Esophagus muscularis mucosa (tissue), 4 donors: ENCODE measurements around the gene GOLGA6B. TPM values are rescaled to one million over a fixed set of nuclear protein-coding genes. Genes with fewer than 3 reads are reported as not detected.
"Not testable (repeated sequence)": the region's sequence is repeated elsewhere in the genome, so short reads cannot be mapped to it uniquely, and the experiment has no call there.

Source experiments
- DNase-seq: peaks from one replicate; pipeline ENCODE4 v3.0.0-alpha.2; 2017; ENCODE audit errors: extremely low spot score
- H3K27ac ChIP-seq, 4 donors: fragments of 200-600 bp; sonication (generic); replicated peaks in 1 of 4; 1 replicate in 3 of 4; 2 replicates in 1 of 4; pipeline ENCODE4 v1.5.1; 2016 to 2019; ENCODE audit warnings: mild to moderate bottlenecking in 1 of 4
- H3K27me3 ChIP-seq, 4 donors: fragments of 200-600 bp; sonication (generic); one replicate each; pipeline versions ENCODE4 v1.5.1 to v1.6.0; 2016 to 2019
- H3K36me3 ChIP-seq, 4 donors: fragments of 200-600 bp; sonication (generic); one replicate each; pipeline ENCODE4 v1.5.1; 2016 to 2019
- H3K4me1 ChIP-seq, 4 donors: fragments of 200-600 bp; sonication (generic); one replicate each; pipeline ENCODE4 v1.5.1; 2016 to 2019
- H3K4me3 ChIP-seq, 4 donors: fragments of 200-600 bp; sonication (generic); 1 replicate in 2 of 4; 2 replicates in 2 of 4; pipeline ENCODE4 v1.5.1; 2016 to 2019; ENCODE audit warnings: mild to moderate bottlenecking in 4 of 4, moderate library complexity in 1 of 4
- H3K9me3 ChIP-seq, 4 donors: fragments of 200-600 bp; sonication (generic); 1 replicate in 3 of 4; 2 replicates in 1 of 4; pipeline ENCODE4 v1.5.1; 2016 to 2019
- EP300 ChIP-seq: sonication (generic); formaldehyde crosslinking; IDR thresholded peaks from one replicate; pipeline ENCODE4 v1.6.1; 2017; ENCODE audit warnings: antibody characterized with exemption
- POLR2A ChIP-seq: fragments of 450-650 bp; IDR thresholded peaks from one replicate; pipeline ENCODE4 v1.6.1; 2017; ENCODE audit warnings: antibody characterized with exemption, moderate library complexity, mild to moderate bottlenecking, low read depth
- POLR2AphosphoS5 ChIP-seq, 2 donors: sonication (generic); formaldehyde crosslinking; IDR thresholded peaks; one replicate each; pipeline ENCODE4 v1.6.1; 2017; ENCODE audit warnings: antibody characterized with exemption in 2 of 2
- WGBS: methylation state at CpG from one replicate; pipeline ENCODE4 v1.1.5; 2018; 5-methylcytosine and 5-hydroxymethylcytosine counted together
- intact Hi-C: fragments of 100-400 bp; cut with DNase I; formaldehyde crosslinking; loops from one replicate; pipeline ENCODE4 v1.15.1; 2023
- total RNA-seq, 4 donors: library from RNA; depleted of rRNA; stranded (reverse); fragments of >200 nt; gene quantifications; one replicate each; pipeline versions ENCODE4 v1.1.0 to v1.2.1, GENCODE V29; 2016
- TF ChIP-seq, protein P1 (sequence below), 3 experiments: fragments of 200-600 bp in 2 of 3; fragments of 450-650 bp in 1 of 3; sonication (generic) in 2 of 3; IDR thresholded peaks; one replicate each; pipeline ENCODE4 v1.5.1; 2017 to 2019; ENCODE audit warnings: antibody characterized with exemption in 3 of 3, mild to moderate bottlenecking in 2 of 3, moderate library complexity in 1 of 3

Gene GOLGA6B
- total RNA-seq, 4 donors from 2014 or later: not detected

DNA sequence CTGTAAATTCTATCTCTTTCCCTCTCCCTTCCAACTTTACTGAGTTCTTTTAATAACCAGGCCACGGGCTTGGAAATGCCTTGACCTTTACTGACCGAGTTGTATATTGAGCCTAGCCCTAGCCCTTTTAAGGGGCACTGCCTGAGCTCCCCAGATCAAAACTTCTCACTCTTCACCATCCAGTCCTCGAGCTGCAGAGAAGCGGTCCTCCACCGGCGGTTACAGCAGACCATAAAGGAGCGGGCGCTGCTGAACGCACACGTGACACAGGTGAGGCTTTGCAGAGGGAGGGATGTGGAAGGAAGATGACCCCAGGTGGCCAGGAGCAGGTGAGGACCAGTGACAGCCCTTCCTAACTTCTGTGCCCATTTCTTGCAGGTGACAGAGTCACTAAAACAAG, 6.6 kb downstream of the GOLGA6B start:
- H3K9me3 ChIP-seq, DNase-seq, H3K27ac ChIP-seq, intact Hi-C loops, H3K4me1 ChIP-seq, H3K36me3 ChIP-seq, H3K4me3 ChIP-seq, H3K27me3 ChIP-seq: not testable (repeated sequence)
- WGBS: 95% methylated on average over 9 of the region's 10 CpGs

DNA sequence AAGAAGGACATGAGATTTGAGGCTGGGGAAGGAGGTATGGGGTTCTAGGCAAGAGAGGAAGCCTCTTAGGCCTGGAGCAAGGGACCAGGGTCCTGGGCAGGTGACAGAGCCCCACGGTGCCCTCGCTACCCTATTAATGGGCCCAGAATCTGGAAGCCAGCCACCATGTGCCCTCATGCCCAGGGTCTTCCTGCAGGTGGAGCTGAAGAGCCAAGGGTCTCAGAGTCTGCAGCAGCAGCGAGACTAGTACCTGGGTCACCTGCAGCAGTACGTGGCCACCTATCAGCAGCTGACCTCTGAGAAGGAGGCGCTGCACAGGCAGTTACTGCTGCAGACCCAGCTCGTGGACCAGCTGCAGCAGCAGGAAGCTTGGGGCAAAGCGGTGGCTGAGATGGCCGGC, 9.4 kb downstream of the GOLGA6B start:
- H3K27ac ChIP-seq, H3K9me3 ChIP-seq, DNase-seq, H3K4me3 ChIP-seq, H3K27me3 ChIP-seq, intact Hi-C loops, H3K36me3 ChIP-seq, H3K4me1 ChIP-seq: not testable (repeated sequence)
- WGBS: no CpG with 5 or more reads among the region's 8 CpGs

DNA sequence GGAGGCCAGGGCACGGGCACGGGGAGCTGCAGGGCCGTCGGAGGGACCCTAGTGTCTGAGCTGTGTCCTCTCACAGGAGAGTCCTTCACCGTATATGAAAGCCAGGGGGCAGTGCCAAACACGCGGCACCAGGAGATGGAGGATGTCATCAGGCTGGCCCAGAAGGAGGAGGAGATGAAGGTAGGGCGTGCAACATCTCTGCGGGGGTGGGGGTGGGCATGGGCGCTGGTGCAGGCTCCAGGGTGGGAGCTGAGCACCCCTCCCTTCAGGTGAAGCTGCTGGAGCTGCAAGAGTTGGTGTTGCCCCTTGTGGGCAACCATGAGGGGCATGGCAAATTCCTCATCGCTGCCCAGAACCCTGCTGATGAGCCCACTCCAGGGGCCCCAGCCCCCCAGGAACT, 11.2 kb downstream of the GOLGA6B start:
- H3K27me3 ChIP-seq, H3K27ac ChIP-seq, H3K9me3 ChIP-seq, H3K4me1 ChIP-seq, DNase-seq, H3K4me3 ChIP-seq, H3K36me3 ChIP-seq, intact Hi-C loops: not testable (repeated sequence)
- 90% methylated on average over 2 of the region's 11 CpGs for whole genome bisulfite sequencing

DNA sequence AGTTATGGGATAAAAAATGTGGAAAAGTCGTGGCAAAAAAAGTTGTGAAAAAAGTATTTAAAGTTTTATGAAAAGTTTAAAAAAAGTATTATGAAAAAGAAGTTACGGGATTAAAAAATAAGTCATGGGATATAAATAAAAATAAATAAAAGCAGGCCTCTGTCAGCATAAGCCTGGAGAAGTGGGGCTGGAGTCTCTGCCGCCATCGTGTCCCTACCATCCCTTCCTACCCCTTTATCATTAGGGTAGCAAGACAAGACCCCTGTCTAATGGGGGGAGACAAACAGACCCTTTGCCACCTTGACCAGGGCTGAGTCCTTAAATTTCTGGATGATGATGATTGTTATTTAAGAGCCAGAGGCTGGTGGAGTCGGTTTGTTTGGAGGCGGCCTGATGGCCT, 15.3 kb downstream of the GOLGA6B start:
- H3K4me1 ChIP-seq, DNase-seq, H3K36me3 ChIP-seq, H3K4me3 ChIP-seq, H3K9me3 ChIP-seq, H3K27ac ChIP-seq, intact Hi-C loops: not testable (repeated sequence)
- H3K27me3 ChIP-seq: peaks cover 0 to 31% (median 5%) of the 10 kb centered on the region in 4 donors
- WGBS: 97% methylated on average over 3 of the region's 6 CpGs

DNA sequence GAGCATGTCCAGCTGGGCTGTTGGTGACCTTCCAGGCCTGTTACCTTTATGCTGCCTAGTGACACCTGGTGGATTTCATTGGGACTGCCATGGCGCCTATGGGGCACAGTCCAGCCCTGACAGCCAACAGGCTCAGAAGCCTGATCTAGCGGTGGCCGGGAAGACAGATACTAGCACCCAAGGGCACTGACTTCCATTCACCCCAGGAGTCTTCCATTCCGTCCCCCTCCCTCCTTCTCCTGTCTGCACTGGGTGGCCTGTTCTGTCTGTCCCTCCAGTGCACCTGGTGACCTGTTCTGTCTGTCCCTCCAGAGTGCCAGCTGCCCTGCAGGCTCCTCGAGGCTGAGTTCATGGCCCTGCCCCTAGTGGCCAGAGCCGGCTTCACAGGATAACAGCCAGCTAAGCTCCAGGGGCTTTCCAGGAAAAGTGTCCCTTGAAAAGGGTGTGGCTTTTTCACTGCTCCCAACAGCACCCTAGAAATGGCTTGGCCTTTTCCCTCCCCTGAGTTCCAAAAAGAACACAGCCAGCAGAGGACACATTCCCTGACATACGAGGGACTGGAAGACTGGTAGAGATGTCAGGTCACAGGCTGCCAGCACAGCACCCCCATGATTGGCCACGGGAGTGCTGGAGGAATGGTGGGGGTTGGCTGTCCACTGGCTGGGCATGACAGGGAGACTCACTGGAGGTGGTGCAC, 16.3 kb downstream of the GOLGA6B start:
- TF ChIP-seq, protein P1, sequence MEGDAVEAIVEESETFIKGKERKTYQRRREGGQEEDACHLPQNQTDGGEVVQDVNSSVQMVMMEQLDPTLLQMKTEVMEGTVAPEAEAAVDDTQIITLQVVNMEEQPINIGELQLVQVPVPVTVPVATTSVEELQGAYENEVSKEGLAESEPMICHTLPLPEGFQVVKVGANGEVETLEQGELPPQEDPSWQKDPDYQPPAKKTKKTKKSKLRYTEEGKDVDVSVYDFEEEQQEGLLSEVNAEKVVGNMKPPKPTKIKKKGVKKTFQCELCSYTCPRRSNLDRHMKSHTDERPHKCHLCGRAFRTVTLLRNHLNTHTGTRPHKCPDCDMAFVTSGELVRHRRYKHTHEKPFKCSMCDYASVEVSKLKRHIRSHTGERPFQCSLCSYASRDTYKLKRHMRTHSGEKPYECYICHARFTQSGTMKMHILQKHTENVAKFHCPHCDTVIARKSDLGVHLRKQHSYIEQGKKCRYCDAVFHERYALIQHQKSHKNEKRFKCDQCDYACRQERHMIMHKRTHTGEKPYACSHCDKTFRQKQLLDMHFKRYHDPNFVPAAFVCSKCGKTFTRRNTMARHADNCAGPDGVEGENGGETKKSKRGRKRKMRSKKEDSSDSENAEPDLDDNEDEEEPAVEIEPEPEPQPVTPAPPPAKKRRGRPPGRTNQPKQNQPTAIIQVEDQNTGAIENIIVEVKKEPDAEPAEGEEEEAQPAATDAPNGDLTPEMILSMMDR (IDR thresholded peaks at IDR 0.05): peak; percentile 48 to 64 (median 52)
- H3K27ac ChIP-seq, H3K9me3 ChIP-seq, intact Hi-C loops, H3K36me3 ChIP-seq, H3K4me1 ChIP-seq: not testable (repeated sequence)
- 4% methylated on average over 8 of the region's 8 CpGs for WGBS
- H3K27me3 ChIP-seq: peaks cover 0 to 41% (median 5%) of the 10 kb centered on the region in 4 donors
- peak overlapping the region; percentile 29 to 48 (median 34) for H3K4me3 ChIP-seq
- DNase-seq: peak; percentile 92

DNA sequence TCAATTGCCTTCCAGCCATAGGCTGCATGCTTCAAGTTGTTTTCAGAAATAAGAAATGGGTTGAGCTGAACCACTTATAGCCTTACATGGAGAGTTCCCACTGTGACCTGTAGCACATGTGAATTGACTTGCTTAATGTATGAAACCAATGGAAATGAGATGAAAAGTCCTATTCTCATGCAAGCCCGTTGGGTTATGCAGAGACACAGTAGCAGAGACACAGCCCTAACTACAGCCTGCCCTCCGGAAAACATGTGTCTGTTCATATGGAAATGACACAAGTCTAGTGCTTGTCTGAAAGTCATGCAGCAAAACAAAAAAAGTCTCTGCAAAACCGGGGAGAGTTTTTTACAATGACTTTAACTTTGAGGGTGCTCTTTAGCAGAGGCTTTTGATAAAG, 17.0 kb downstream of the GOLGA6B start:
- Histone ChIP-seq H3K27ac (no peak overlapping the region), H3K4me1 (peaks cover 6 to 7% (median 6%) of the 10 kb centered on the region in 4 donors), H3K9me3 (no peaks in the 10 kb centered on the region), H3K27me3 (peaks cover 0 to 48% (median 5%) of the 10 kb centered on the region in 4 donors), H3K4me3 (no peak overlapping the region), H3K36me3 (no peaks in the 10 kb centered on the region)
- TF ChIP-seq EP300 (no peak), POLR2A (no peak), POLR2AphosphoS5 (IDR thresholded peaks at IDR 0.05) (no peak)
- TF ChIP-seq, protein P1 (IDR thresholded peaks at IDR 0.05): no peak
- intact Hi-C loops: no loop called here
- no peak for DNase-seq
- WGBS: 26% methylated on average over 3 of the region's 3 CpGs

DNA sequence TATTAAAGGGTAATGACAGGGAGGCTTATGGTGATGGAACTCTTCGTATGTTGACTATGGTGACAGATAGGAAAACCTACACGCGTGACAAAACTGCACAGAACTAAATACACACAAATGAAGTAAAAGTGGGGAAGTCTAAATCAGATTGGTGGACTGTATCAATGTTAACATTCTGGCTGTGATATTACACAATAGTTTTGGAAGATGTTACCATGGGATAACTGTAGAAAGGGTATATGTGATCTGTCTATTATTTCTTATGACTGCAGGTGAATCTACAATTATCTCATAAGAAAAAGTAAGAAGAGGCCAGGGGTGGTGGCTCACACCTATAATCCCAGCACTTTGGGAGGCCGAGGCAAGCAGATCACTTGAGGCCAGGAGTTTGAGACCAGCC, 22.3 kb downstream of the GOLGA6B start:
- Histone ChIP-seq H3K27me3 (peaks cover 0 to 54% (median 5%) of the 10 kb centered on the region in 4 donors), H3K4me1 (no peaks in the 10 kb centered on the region), H3K4me3 (no peak overlapping the region), H3K36me3 (no peaks in the 10 kb centered on the region), H3K9me3 (no peaks in the 10 kb centered on the region), H3K27ac (no peak overlapping the region)
- 91% methylated on average over 4 of the region's 4 CpGs for WGBS
- TF ChIP-seq EP300 (no peak), POLR2A (no peak), POLR2AphosphoS5 (IDR thresholded peaks at IDR 0.05) (no peak)
- TF ChIP-seq, protein P1 (IDR thresholded peaks at IDR 0.05): no peak
- no peak for DNase-seq
- intact Hi-C loops: no loop called here
